H1 (cell line): ENCODE data around the gene ZDHHC22. TPM values are rescaled to one million over a fixed set of nuclear protein-coding genes. Genes with fewer than 3 reads are reported as not detected.

Source experiments
- CTCF ChIA-PET: fragments of 300-600 bp; sonication (Branson Sonifier 250); formaldehyde crosslinking; loops from one replicate; lab custom pipeline; 2021; ENCODE audit not compliant: partially characterized antibody; lab: Charles Lee
- POLR2A ChIA-PET: fragments of 300-600 bp; sonication (Branson Sonifier 250); formaldehyde crosslinking; loops from one replicate; lab custom pipeline; 2021; ENCODE audit warnings: inconsistent platforms; ENCODE audit not compliant: partially characterized antibody; lab: Charles Lee
- DNase-seq, 2 experiments: peaks; one replicate each; pipeline versions ENCODE4 v3.0.0 to v3.0.0-alpha.2; 2010 to 2022; ENCODE audit warnings: low spot score in 2 of 2, low read depth in 1 of 2, mixed read lengths in 1 of 2
- FAIRE-seq: peaks from 2 replicates; lab custom pipeline; 2011; peaks lifted over from hg19 to GRCh38; lab: Jason Lieb, UNC
- H2AFZ ChIP-seq: 2 replicates; pipeline ENCODE4 v1.8.1; 2012; ENCODE audit warnings: low read length, inconsistent platforms
- H2AK5ac ChIP-seq: 2 replicates; pipeline ENCODE4 v1.6.1; 2013; ENCODE audit warnings: low read depth, low read length
- H2BK120ac ChIP-seq: replicated peaks from 2 replicates; pipeline ENCODE3; 2013; ENCODE audit warnings: low read depth, low read length, inconsistent platforms
- H2BK12ac ChIP-seq: 2 replicates; pipeline ENCODE4 v1.6.1; 2013; ENCODE audit warnings: low read depth, low read length
- H2BK15ac ChIP-seq: 2 replicates; pipeline ENCODE4 v1.6.1; 2013; ENCODE audit warnings: low read length
- H2BK20ac ChIP-seq: 2 replicates; pipeline ENCODE4 v1.6.1; 2013; ENCODE audit warnings: low read length
- H2BK5ac ChIP-seq: 2 replicates; pipeline ENCODE4 v1.6.1; 2013; ENCODE audit warnings: low read depth, low read length
- H3K14ac ChIP-seq: 2 replicates; pipeline ENCODE4 v1.6.1; 2013; ENCODE audit warnings: inconsistent platforms; ENCODE audit not compliant: insufficient read length
- H3K18ac ChIP-seq: 2 replicates; pipeline ENCODE4 v1.6.1; 2013; ENCODE audit warnings: low read length; ENCODE audit errors: extremely low read depth
- H3K23ac ChIP-seq: 2 replicates; pipeline ENCODE4 v1.6.1; 2013; ENCODE audit warnings: inconsistent platforms; ENCODE audit not compliant: insufficient read length
- H3K23me2 ChIP-seq: 2 replicates; pipeline ENCODE4 v1.6.1; 2013; ENCODE audit warnings: low read depth, low read length
- H3K27ac ChIP-seq: 2 replicates; pipeline ENCODE4 v1.6.1; 2011; ENCODE audit warnings: low read depth, low read length, inconsistent platforms
- H3K27me3 ChIP-seq, 4 experiments: replicated peaks in 1 of 4; 1 replicate in 1 of 4; 2 replicates in 3 of 4; pipeline versions ENCODE4 v1.6.1 to v1.8.1; 2011 to 2013; ENCODE audit warnings: low read length in 3 of 4, mild to moderate bottlenecking in 3 of 4, inconsistent platforms in 2 of 4, mixed read lengths in 2 of 4, moderate library complexity in 1 of 4; ENCODE audit not compliant: control insufficient read depth in 3 of 4, insufficient read depth in 3 of 4; ENCODE audit errors: extremely low read depth in 1 of 4
- H3K36me3 ChIP-seq, 4 experiments: 2 replicates each; pipeline versions ENCODE4 v1.6.1 to v1.8.1; 2011 to 2013; ENCODE audit warnings: mild to moderate bottlenecking in 4 of 4, low read length in 3 of 4, moderate library complexity in 2 of 4, control low read depth in 1 of 4, inconsistent platforms in 1 of 4; ENCODE audit not compliant: insufficient read depth in 4 of 4, control insufficient read depth in 2 of 4
- H3K4ac ChIP-seq: replicated peaks from 2 replicates; pipeline ENCODE3; 2013; ENCODE audit warnings: low read length, low read depth, mixed read lengths, inconsistent platforms; ENCODE audit not compliant: insufficient read length
- H3K4me1 ChIP-seq, 4 experiments: replicated peaks in 1 of 4; 1 replicate in 1 of 4; 2 replicates in 3 of 4; pipeline versions ENCODE4 v1.6.1 to v1.8.1; 2011 to 2013; ENCODE audit warnings: low read length in 3 of 4, inconsistent platforms in 2 of 4, mixed read lengths in 1 of 4; ENCODE audit not compliant: insufficient read depth in 4 of 4, control insufficient read depth in 3 of 4
- H3K4me2 ChIP-seq, 2 experiments: 2 replicates each; pipeline versions ENCODE4 v1.6.1 to v1.8.1; 2011 to 2013; ENCODE audit warnings: low read depth in 2 of 2, low read length in 2 of 2, control low read depth in 1 of 2, inconsistent platforms in 1 of 2, mild to moderate bottlenecking in 1 of 2; ENCODE audit not compliant: insufficient read depth in 1 of 2
- H3K4me3 ChIP-seq, 4 experiments: fragments of 200-600, 300-600 bp in 1 of 4; sonication (generic), shearing (Covaris generic), sonication (Bioruptor Twin) in 1 of 4; 2 replicates each; pipeline versions ENCODE4 v1.5.1 to v1.8.1; 2011 to 2016; ENCODE audit warnings: low read length in 4 of 4, low read depth in 3 of 4, control low read depth in 2 of 4, inconsistent platforms in 2 of 4, mild to moderate bottlenecking in 2 of 4, mixed read lengths in 1 of 4, moderate library complexity in 1 of 4; ENCODE audit not compliant: insufficient read depth in 2 of 4; ENCODE audit errors: extremely low read depth in 1 of 4
- H3K56ac ChIP-seq: replicated peaks from 2 replicates; pipeline ENCODE3; 2013; ENCODE audit warnings: low read depth, mild to moderate bottlenecking, mixed read lengths, low read length, inconsistent platforms; ENCODE audit not compliant: insufficient read length
- H3K79me1 ChIP-seq: 2 replicates; pipeline ENCODE4 v1.6.1; 2013; ENCODE audit warnings: low read depth, low read length, control low read depth
- H3K79me2 ChIP-seq, 2 experiments: 2 replicates each; pipeline versions ENCODE4 v1.6.1 to v1.8.1; 2012 to 2013; ENCODE audit warnings: low read length in 2 of 2, mild to moderate bottlenecking in 2 of 2, inconsistent platforms in 1 of 2; ENCODE audit not compliant: insufficient read depth in 2 of 2, control insufficient read depth in 1 of 2
- H3K9ac ChIP-seq, 4 experiments: replicated peaks in 1 of 4; 1 replicate in 1 of 4; 2 replicates in 3 of 4; pipeline versions ENCODE4 v1.6.1 to v1.8.1; 2011 to 2013; ENCODE audit warnings: low read depth in 3 of 4, low read length in 3 of 4, control low read depth in 2 of 4, mild to moderate bottlenecking in 2 of 4, moderate library complexity in 2 of 4, inconsistent platforms in 1 of 4; ENCODE audit errors: extremely low read depth in 1 of 4
- H3K9me3 ChIP-seq, 2 experiments: 2 replicates each; pipeline versions ENCODE4 v1.6.1 to v1.8.1; 2012 to 2013; ENCODE audit warnings: mild to moderate bottlenecking in 2 of 2, moderate library complexity in 2 of 2, control low read depth in 1 of 2, inconsistent platforms in 1 of 2, low read depth in 1 of 2, low read length in 1 of 2, mixed read lengths in 1 of 2; ENCODE audit not compliant: insufficient read depth in 2 of 2
- H4K20me1 ChIP-seq, 2 experiments: replicated peaks in 1 of 2; 2 replicates each; pipeline versions ENCODE3 to v1.8.1; 2011 to 2013; ENCODE audit warnings: inconsistent platforms in 2 of 2, low read length in 2 of 2, mild to moderate bottlenecking in 1 of 2; ENCODE audit not compliant: insufficient read depth in 2 of 2, control insufficient read depth in 1 of 2
- H4K5ac ChIP-seq: 2 replicates; pipeline ENCODE4 v1.6.1; 2013; ENCODE audit warnings: low read length, low read depth, mixed read lengths, inconsistent platforms; ENCODE audit not compliant: insufficient read length
- H4K8ac ChIP-seq: 2 replicates; pipeline ENCODE4 v1.8.0; 2013; ENCODE audit warnings: mild to moderate bottlenecking, moderate library complexity, low read length, inconsistent platforms; ENCODE audit not compliant: insufficient read depth; ENCODE audit errors: extremely low read depth
- H4K91ac ChIP-seq: replicated peaks from 2 replicates; pipeline ENCODE3; 2013; ENCODE audit warnings: low read length, mixed read lengths, inconsistent platforms; ENCODE audit not compliant: insufficient read length
- ASH2L ChIP-seq: fragments of 200-600, 300-600 bp; sonication (generic); IDR thresholded peaks from one replicate; pipeline ENCODE4 v1.7.1; 2017; ENCODE audit warnings: low read length
- BRCA1 ChIP-seq: IDR thresholded peaks from 2 replicates; pipeline ENCODE4 v1.6.1; 2012; ENCODE audit warnings: low read depth, low read length, improper control_type of control experiment
- CBX8 ChIP-seq: fragments of 300-800, 300-1000 bp; sonication (generic); IDR thresholded peaks from 2 replicates; pipeline ENCODE4 v1.7.1; 2016; ENCODE audit warnings: low read depth, low read length, borderline replicate concordance
- CREB1 ChIP-seq: IDR thresholded peaks from 2 replicates; pipeline ENCODE4 v1.6.1; 2012; ENCODE audit warnings: inconsistent platforms
- E2F6 ChIP-seq: IDR thresholded peaks from 2 replicates; pipeline ENCODE4 v1.6.1; 2012; ENCODE audit warnings: inconsistent platforms
- EP300 ChIP-seq, 2 experiments: IDR thresholded peaks; 1 replicate in 1 of 2; 2 replicates in 1 of 2; pipeline ENCODE4 v1.6.1; 2011 to 2012; ENCODE audit warnings: low read depth in 2 of 2, low read length in 2 of 2, mild to moderate bottlenecking in 2 of 2, borderline replicate concordance in 1 of 2, inconsistent platforms in 1 of 2, moderate library complexity in 1 of 2
- EZH2 ChIP-seq: fragments of 200-600 bp; sonication (generic); IDR thresholded peaks from 2 replicates; pipeline ENCODE4 v1.7.1; 2012; ENCODE audit warnings: low read depth, mild to moderate bottlenecking, moderate library complexity, low read length, inconsistent platforms; ENCODE audit not compliant: severe bottlenecking
- FOSL1 ChIP-seq: IDR thresholded peaks from 2 replicates; pipeline ENCODE4 v1.6.1; 2011; ENCODE audit warnings: mild to moderate bottlenecking, low read depth, low read length, moderate library complexity; ENCODE audit not compliant: insufficient read depth
- KDM4A ChIP-seq: IDR thresholded peaks from one replicate; pipeline ENCODE4 v1.7.1; 2012; ENCODE audit warnings: low read depth, mild to moderate bottlenecking, moderate library complexity, low read length, inconsistent platforms; ENCODE audit not compliant: severe bottlenecking
- POLR2A ChIP-seq, 2 experiments: IDR thresholded peaks; 1 replicate in 1 of 2; 2 replicates in 1 of 2; pipeline ENCODE4 v1.6.1; 2011; ENCODE audit warnings: low read depth in 2 of 2, low read length in 2 of 2, mild to moderate bottlenecking in 2 of 2; ENCODE audit errors: control extremely low read depth in 1 of 2
- SIRT6 ChIP-seq: IDR thresholded peaks from one replicate; pipeline ENCODE4 v1.7.1; 2012; ENCODE audit warnings: low read length, inconsistent platforms
- SP1 ChIP-seq: IDR thresholded peaks from 2 replicates; pipeline ENCODE4 v1.6.1; 2011; ENCODE audit warnings: low read depth, low read length
- TAF7 ChIP-seq: optimal IDR thresholded peaks from 2 replicates; pipeline ENCODE3; 2011; ENCODE audit warnings: low read depth, mild to moderate bottlenecking, inconsistent platforms, low read length, moderate library complexity, borderline replicate concordance
- WGBS, 2 experiments: shearing (Covaris generic) in 1 of 2; methylation state at CpG; one replicate each; pipeline versions ENCODE4 v1.1.6 to v1.1.7; 2013 to 2015; ENCODE audit warnings: low lambda C conversion rate in 2 of 2, mixed read lengths in 2 of 2, inconsistent platforms in 1 of 2, low coverage in 1 of 2, missing lambda C conversion rate in 1 of 2; ENCODE audit not compliant: insufficient replicate concordance in 2 of 2, insufficient coverage in 1 of 2, insufficient read length in 1 of 2; ENCODE audit errors: extremely low coverage in 1 of 2, missing lambda C conversion rate in 1 of 2; 5-methylcytosine and 5-hydroxymethylcytosine counted together
- polyA plus RNA-seq, 7 experiments: library from polyadenylated mRNA; depleted of rRNA in 3 of 7; stranded (reverse) in 5 of 7; unstranded in 2 of 7; fragments of >200 nt in 5 of 7; fragments of 200-250 nt in 2 of 7; gene quantifications; 1 replicate in 5 of 7; 2 replicates in 1 of 7; 4 replicates in 1 of 7; pipeline versions ENCODE4 v1.2.1 to v1.2.3, GENCODE V29; 2011 to 2013; ENCODE audit warnings: missing spikeins in 2 of 7, mixed read lengths in 2 of 7
- total RNA-seq: library from RNA; stranded (reverse); fragmentation: NEBNext Ultra II Directional; extraction: Animal tissue kit (Norgen Biotek cat#: 25700); gene quantifications from 2 replicates; pipeline ENCODE4 v1.2.1, GENCODE V29; 2021

Gene ZDHHC22
- total and polyA plus RNA-seq, 2 of the 8 experiments (the other 6 are each of a cell fraction or from before 2014, with no cell fraction given) = 23.8 to 55.2 TPM

- H4K20me1 ChIP-seq = no peaks in the 10 kb centered on the region
- ChIA-PET POLR2A (interaction anchor here (1.0 to 9.3 kb wide), 6 partner anchors 10 to 194 kb away, joined by 3 to 69 read pairs (median 4); partner anchors contain the start of genes CIPC and ZDHHC22), CTCF (interaction anchor here (0.8 to 56.8 kb wide), 16 partner anchors 8 to 250 kb away, joined by 3 to 1490 read pairs (median 4); partner anchors contain the start of genes CIPC and ZDHHC22)
- TF ChIP-seq KDM4A = no peak
- no peak for TF ChIP-seq EP300 (IDR thresholded peaks at IDR 0.05; ENCODE audit: borderline replicate concordance in 1 of 2, low read depth in 2 of 2, low read length in 2 of 2)
- TF ChIP-seq ASH2L = no peak
- no peak for TF ChIP-seq CBX8
- TF ChIP-seq POLR2A (IDR thresholded peaks at IDR 0.05; ENCODE audit: control extremely low read depth in 1 of 2, low read depth in 2 of 2, low read length in 2 of 2) = no peak
- TF ChIP-seq E2F6 = peak; percentile 75
- TF ChIP-seq SIRT6 = no peak
- TF ChIP-seq CREB1 = no peak
- TF ChIP-seq EZH2 = no peak
- TF ChIP-seq FOSL1 = no peak
- no peak for TF ChIP-seq SP1
- no peak for TF ChIP-seq BRCA1
- TF ChIP-seq TAF7 = no peak
These were observed 16.2 kb downstream of the ZDHHC22 start for GRCh38 chr14:77125281-77125801.

More at GRCh38 chr14:77125281-77125801, 16.2 kb downstream of the ZDHHC22 start:
- H2BK120ac ChIP-seq = no peak overlapping the region
- no peak overlapping the region for H2BK15ac ChIP-seq
- peaks cover 0 to 2% (median 0%) of the 10 kb centered on the region in 4 experiments; a peak in 1 of 7 replicates for H3K27me3 ChIP-seq
- H3K36me3 ChIP-seq = no peaks in the 10 kb centered on the region
- H3K79me2 ChIP-seq = no peaks in the 10 kb centered on the region
- no peak overlapping the region for H3K23ac ChIP-seq
- no peak overlapping the region for H2AK5ac ChIP-seq
- DNase-seq (no peak), FAIRE-seq (peak; percentile 32)
- peaks cover 20 to 36% (median 24%) of the 10 kb centered on the region in 4 experiments for H3K4me1 ChIP-seq
- peak overlapping the region; percentile 62 to 79 (median 68) for H3K4me3 ChIP-seq
- H4K5ac ChIP-seq = no peak overlapping the region
- no peak overlapping the region for H2BK20ac ChIP-seq
- WGBS, 2 experiments = 28% methylated on average over 30 of the region's 30 CpGs; no CpG with 5 or more reads in 1 of the 2 experiments
- H3K79me1 ChIP-seq = no peaks in the 10 kb centered on the region; the same call in 1 of the 2 replicates
- peak overlapping the region; percentile 83 to 88 for H3K4me2 ChIP-seq
- no peak overlapping the region for H2BK12ac ChIP-seq
- no peak overlapping the region for H3K14ac ChIP-seq
- H3K18ac ChIP-seq = peak overlapping the region; percentile 63; the same call in 1 of the 2 replicates
- H3K56ac ChIP-seq = no peak overlapping the region
- H2AFZ ChIP-seq = no peak overlapping the region; the same call in 1 of the 2 replicates
- H4K91ac ChIP-seq = peak overlapping the region; percentile 8
- peak overlapping the region in 1 of 4 experiments; percentile 16; a peak in 2 of 7 replicates for H3K9ac ChIP-seq
- no peak overlapping the region for H2BK5ac ChIP-seq
- H4K8ac ChIP-seq = peak overlapping the region; percentile 54; the same call in 1 of the 2 replicates
- no peaks in the 10 kb centered on the region for H3K9me3 ChIP-seq
- no peak overlapping the region for H3K4ac ChIP-seq
- H3K27ac ChIP-seq = no peak overlapping the region
- peaks cover 8% of the 10 kb centered on the region for H3K23me2 ChIP-seq
